GM23338 (cell line): ENCODE data around the gene SUSD4.

ENCODE experiments used
- CTCF ChIP-seq, 2 experiments: fragments of 200-600 bp in 1 of 2; sonication (generic) in 1 of 2; conservative IDR thresholded peaks; 2 replicates each; pipeline versions ENCODE4 v1.5.1 to v1.6.1; 2016 to 2017; ENCODE audit warnings: antibody characterized with exemption in 2 of 2, low read depth in 2 of 2, mild to moderate bottlenecking in 2 of 2, moderate library complexity in 1 of 2
- EZH2 ChIP-seq: fragments of 200-600 bp; sonication (generic); IDR thresholded peaks from one replicate; pipeline ENCODE4 v1.8.0; 2017; ENCODE audit warnings: antibody characterized with exemption, mild to moderate bottlenecking, low read depth; ENCODE audit not compliant: unreplicated experiment
- EZH2phosphoT487 ChIP-seq: fragments of 200-600 bp; sonication (generic); IDR thresholded peaks from one replicate; pipeline ENCODE4 v1.8.1; 2018; ENCODE audit warnings: antibody characterized with exemption; ENCODE audit not compliant: unreplicated experiment
- JUNB ChIP-seq: IDR thresholded peaks from one replicate; pipeline ENCODE4 v1.6.1; 2016; ENCODE audit warnings: antibody characterized with exemption; ENCODE audit not compliant: unreplicated experiment
- REST ChIP-seq: IDR thresholded peaks from one replicate; pipeline ENCODE4 v1.6.1; 2018; ENCODE audit warnings: antibody characterized with exemption; ENCODE audit not compliant: unreplicated experiment

GRCh38 chr1:223233019-223233409 is 131.0 kb downstream of the SUSD4 start:
- TF ChIP-seq EZH2 (no peak), CTCF (conservative IDR thresholded peaks at IDR 0.05; ENCODE audit: low read depth in 2 of 2) (no peak), REST (no peak), JUNB (no peak), EZH2phosphoT487 (no peak)
